Keratinocyte (primary cell): ENCODE results near the gene BCL2L11.

Source experiments
- EZH2 ChIP-seq: IDR thresholded peaks from one replicate; pipeline ENCODE4 v1.6.1; 2012; ENCODE audit warnings: inconsistent platforms, mild to moderate bottlenecking, low read length, moderate library complexity
- TF ChIP-seq, protein P1 (sequence below), 3 experiments: IDR thresholded peaks in 1 of 3; conservative IDR thresholded peaks in 1 of 3; optimal IDR thresholded peaks in 1 of 3; 2 replicates in 2 of 3; 3 replicates in 1 of 3; pipeline versions ENCODE3 to v1.5.1; 2011; ENCODE audit warnings: low read length in 3 of 3, mild to moderate bottlenecking in 3 of 3, moderate library complexity in 2 of 3, control low read depth in 1 of 3, inconsistent platforms in 1 of 3; ENCODE audit not compliant: insufficient read depth in 2 of 3; ENCODE audit errors: extremely low read depth in 1 of 3

DNA sequence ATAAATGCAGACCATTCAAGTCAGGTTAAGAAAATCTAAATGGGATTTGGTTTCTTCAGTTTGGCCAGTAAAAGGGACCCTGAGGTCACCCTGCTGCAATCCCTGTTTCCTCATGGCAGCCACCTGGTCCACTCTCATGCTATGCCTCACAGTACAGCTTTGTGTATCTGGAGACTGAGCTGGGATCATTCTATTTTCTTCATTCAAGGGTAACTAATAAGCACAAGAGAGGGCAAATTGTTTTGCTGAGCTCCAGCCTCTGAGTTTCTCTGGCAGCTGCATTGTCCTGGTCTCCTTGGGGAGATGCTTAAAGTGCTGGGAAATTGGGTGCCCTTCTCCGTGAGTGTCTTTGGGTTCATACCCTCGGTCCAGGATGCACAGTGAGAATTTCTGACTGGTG, 18.5 kb upstream of the BCL2L11 start:
- TF ChIP-seq, protein P1, sequence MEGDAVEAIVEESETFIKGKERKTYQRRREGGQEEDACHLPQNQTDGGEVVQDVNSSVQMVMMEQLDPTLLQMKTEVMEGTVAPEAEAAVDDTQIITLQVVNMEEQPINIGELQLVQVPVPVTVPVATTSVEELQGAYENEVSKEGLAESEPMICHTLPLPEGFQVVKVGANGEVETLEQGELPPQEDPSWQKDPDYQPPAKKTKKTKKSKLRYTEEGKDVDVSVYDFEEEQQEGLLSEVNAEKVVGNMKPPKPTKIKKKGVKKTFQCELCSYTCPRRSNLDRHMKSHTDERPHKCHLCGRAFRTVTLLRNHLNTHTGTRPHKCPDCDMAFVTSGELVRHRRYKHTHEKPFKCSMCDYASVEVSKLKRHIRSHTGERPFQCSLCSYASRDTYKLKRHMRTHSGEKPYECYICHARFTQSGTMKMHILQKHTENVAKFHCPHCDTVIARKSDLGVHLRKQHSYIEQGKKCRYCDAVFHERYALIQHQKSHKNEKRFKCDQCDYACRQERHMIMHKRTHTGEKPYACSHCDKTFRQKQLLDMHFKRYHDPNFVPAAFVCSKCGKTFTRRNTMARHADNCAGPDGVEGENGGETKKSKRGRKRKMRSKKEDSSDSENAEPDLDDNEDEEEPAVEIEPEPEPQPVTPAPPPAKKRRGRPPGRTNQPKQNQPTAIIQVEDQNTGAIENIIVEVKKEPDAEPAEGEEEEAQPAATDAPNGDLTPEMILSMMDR (optimal IDR thresholded peaks at IDR 0.05 in 1 of 3, IDR thresholded peaks at IDR 0.05 in 1 of 3, conservative IDR thresholded peaks at IDR 0.05 in 1 of 3; ENCODE audit: extremely low read depth in 1 of 3, insufficient read depth in 2 of 3, low read length in 3 of 3) = no peak
- no peak for TF ChIP-seq EZH2
